ENCODE results near the gene TMC7. TPM values are rescaled to one million over a fixed set of nuclear protein-coding genes. Genes with fewer than 3 reads are reported as not detected.

TMC7 gene
- total and polyA plus RNA-seq, 2 of the 13 experiments (the other 11 are each of a cell fraction or from before 2014, with no cell fraction given): 1.2 to 5.1 TPM

DNA sequence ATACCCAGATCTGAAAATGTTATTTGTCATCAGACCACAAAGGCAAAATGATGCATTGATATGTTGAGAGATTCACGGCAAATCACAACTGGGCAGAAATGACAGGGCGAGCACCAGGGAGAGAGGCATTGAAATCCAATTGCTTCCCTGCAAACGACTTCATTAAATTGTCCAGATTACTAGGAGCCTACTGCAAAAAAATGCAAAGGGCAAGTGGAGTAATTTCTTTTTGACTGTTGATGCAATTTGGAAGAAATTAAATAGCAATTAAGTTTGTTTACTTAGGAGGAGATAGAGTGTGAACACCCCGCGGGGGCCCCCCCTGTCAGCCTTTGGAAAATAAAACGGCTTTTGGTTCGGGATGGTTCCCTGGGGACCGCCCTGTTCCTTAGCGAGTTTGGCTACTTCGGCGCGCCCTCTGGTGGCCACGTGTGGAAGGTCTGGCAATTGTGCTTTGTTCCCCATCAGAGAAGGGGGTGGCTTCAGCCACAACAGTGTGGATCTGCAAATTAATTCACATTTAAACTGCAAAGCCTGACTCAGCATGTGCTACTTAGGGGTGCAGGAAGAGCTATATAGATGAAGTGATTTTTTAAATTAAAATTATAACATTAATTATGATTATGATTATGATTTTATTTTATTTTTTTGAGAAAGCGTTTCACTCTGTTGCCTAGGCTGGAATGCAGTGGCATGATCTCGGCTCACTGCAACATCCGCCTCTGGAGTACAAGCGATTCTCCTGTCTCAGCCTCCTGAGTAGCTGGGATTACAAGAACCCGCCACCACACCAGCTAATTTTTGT lies 14.5 kb upstream of the TMC7 start (continued):
- TF ChIP-seq HNF1B (CRISPR knock-in tag; IDR thresholded peaks at IDR 0.05): no peak
- TF ChIP-seq ZNF430 (CRISPR knock-in tag; IDR thresholded peaks at IDR 0.05): no peak
- TF ChIP-seq HDAC6 (IDR thresholded peaks at IDR 0.05; ENCODE audit: low read depth, low read length): no peak
- TF ChIP-seq E2F5 (CRISPR knock-in tag; conservative IDR thresholded peaks at IDR 0.05): no peak
- peak; percentile 81 for TF ChIP-seq JARID2 (CRISPR knock-in tag; IDR thresholded peaks at IDR 0.05; ENCODE audit: insufficient replicate concordance)
- no peak for TF ChIP-seq AHDC1 (CRISPR knock-in tag; IDR thresholded peaks at IDR 0.05; ENCODE audit: borderline replicate concordance)
- TF ChIP-seq, protein P1, sequence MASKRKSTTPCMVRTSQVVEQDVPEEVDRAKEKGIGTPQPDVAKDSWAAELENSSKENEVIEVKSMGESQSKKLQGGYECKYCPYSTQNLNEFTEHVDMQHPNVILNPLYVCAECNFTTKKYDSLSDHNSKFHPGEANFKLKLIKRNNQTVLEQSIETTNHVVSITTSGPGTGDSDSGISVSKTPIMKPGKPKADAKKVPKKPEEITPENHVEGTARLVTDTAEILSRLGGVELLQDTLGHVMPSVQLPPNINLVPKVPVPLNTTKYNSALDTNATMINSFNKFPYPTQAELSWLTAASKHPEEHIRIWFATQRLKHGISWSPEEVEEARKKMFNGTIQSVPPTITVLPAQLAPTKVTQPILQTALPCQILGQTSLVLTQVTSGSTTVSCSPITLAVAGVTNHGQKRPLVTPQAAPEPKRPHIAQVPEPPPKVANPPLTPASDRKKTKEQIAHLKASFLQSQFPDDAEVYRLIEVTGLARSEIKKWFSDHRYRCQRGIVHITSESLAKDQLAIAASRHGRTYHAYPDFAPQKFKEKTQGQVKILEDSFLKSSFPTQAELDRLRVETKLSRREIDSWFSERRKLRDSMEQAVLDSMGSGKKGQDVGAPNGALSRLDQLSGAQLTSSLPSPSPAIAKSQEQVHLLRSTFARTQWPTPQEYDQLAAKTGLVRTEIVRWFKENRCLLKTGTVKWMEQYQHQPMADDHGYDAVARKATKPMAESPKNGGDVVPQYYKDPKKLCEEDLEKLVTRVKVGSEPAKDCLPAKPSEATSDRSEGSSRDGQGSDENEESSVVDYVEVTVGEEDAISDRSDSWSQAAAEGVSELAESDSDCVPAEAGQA (IDR thresholded peaks at IDR 0.05; ENCODE audit: low read depth): no peak
- TF ChIP-seq, protein P1 (CRISPR knock-in tag; IDR thresholded peaks at IDR 0.05; ENCODE audit: borderline replicate concordance): no peak
- no peak for TF ChIP-seq CSRNP2 (CRISPR knock-in tag; conservative IDR thresholded peaks at IDR 0.05; ENCODE audit: low read depth)
- TF ChIP-seq ZNF317 (CRISPR knock-in tag; IDR thresholded peaks at IDR 0.05): no peak
- no peak for TF ChIP-seq ZFP36L1 (CRISPR knock-in tag; IDR thresholded peaks at IDR 0.05)
- TF ChIP-seq SKI (IDR thresholded peaks at IDR 0.05; ENCODE audit: partially characterized antibody): no peak
